SU-DHL-6 (cell line): ENCODE results near the gene CATSPERD.

ENCODE experiments used
- H2AFZ ChIP-seq: fragments of 200-600 bp; sonication (generic); 2 replicates; pipeline ENCODE4 v1.6.1; 2014; ENCODE audit warnings: low read depth, mild to moderate bottlenecking, moderate library complexity, mixed read lengths, antibody characterized with exemption, low read length; ENCODE audit not compliant: severe bottlenecking
- H3F3A ChIP-seq: fragments of 200-600 bp; shearing (Covaris generic); 2 replicates; pipeline ENCODE4 v1.6.0; 2016; ENCODE audit warnings: antibody characterized with exemption, mild to moderate bottlenecking; ENCODE audit not compliant: insufficient read depth
- H3K27ac ChIP-seq: fragments of 200-600 bp; sonication (generic); 2 replicates; pipeline ENCODE4 v1.5.1; 2016; ENCODE audit warnings: low read depth, mild to moderate bottlenecking, low read length, moderate library complexity, mixed read lengths
- H3K27me3 ChIP-seq: fragments of 200-600 bp; sonication (generic), shearing (Covaris generic); 2 replicates; pipeline ENCODE4 v1.6.0; 2014; ENCODE audit warnings: mild to moderate bottlenecking, low read length
- H3K36me3 ChIP-seq: fragments of 200-600 bp; sonication (generic); 2 replicates; pipeline ENCODE4 v1.6.1; 2014; ENCODE audit warnings: mild to moderate bottlenecking, low read length, mixed read lengths
- H3K4me2 ChIP-seq: fragments of 300-600, 200-600 bp; shearing (Covaris generic), sonication (generic); 2 replicates; pipeline ENCODE4 v1.6.0; 2014; ENCODE audit warnings: low read length, low read depth, mild to moderate bottlenecking; ENCODE audit not compliant: poor library complexity, severe bottlenecking
- H3K4me3 ChIP-seq: fragments of 200-600 bp; sonication (generic); 2 replicates; pipeline ENCODE4 v1.5.1; 2014; ENCODE audit warnings: antibody characterized with exemption, low read length, mild to moderate bottlenecking, mixed read lengths; ENCODE audit not compliant: insufficient read depth, poor library complexity, severe bottlenecking
- H3K79me2 ChIP-seq: fragments of 200-600 bp; sonication (generic); 2 replicates; pipeline ENCODE4 v1.6.1; 2014; ENCODE audit warnings: mild to moderate bottlenecking, low read length, moderate library complexity; ENCODE audit not compliant: insufficient read depth
- H3K9ac ChIP-seq: fragments of 200-600 bp; sonication (generic); 2 replicates; pipeline ENCODE4 v1.7.0; 2014; ENCODE audit warnings: mild to moderate bottlenecking, low read length
- H3K9me2 ChIP-seq: fragments of 200-600 bp; sonication (generic); replicated peaks from 2 replicates; pipeline ENCODE4 v1.6.1; 2014; ENCODE audit warnings: low read length; ENCODE audit not compliant: insufficient read depth
- H3K9me3 ChIP-seq: fragments of 200-600 bp; sonication (generic); 2 replicates; pipeline ENCODE4 v1.6.1; 2014; ENCODE audit warnings: low read length, mixed read lengths; ENCODE audit not compliant: insufficient read depth
- H4K20me1 ChIP-seq: fragments of 200-600 bp; sonication (generic); 2 replicates; pipeline ENCODE4 v1.6.1; 2014; ENCODE audit warnings: low read depth, mild to moderate bottlenecking, antibody characterized with exemption, low read length, moderate library complexity, mixed read lengths
- CTCF ChIP-seq: fragments of 200-600 bp; sonication (generic); IDR thresholded peaks from one replicate; pipeline ENCODE4 v1.5.1; 2017; ENCODE audit warnings: antibody characterized with exemption, mild to moderate bottlenecking, low read length, moderate library complexity; ENCODE audit not compliant: insufficient read depth, poor library complexity, severe bottlenecking
- EZH2phosphoT487 ChIP-seq: fragments of 200-600 bp; sonication (generic), shearing (Covaris generic); conservative IDR thresholded peaks from 2 replicates; pipeline ENCODE4 v1.6.1; 2018; ENCODE audit warnings: mild to moderate bottlenecking, antibody characterized with exemption, low read length, moderate library complexity, mixed read lengths

The CATSPERD gene

GRCh38 chr19:5806905-5807304 lies 86.5 kb downstream of the CATSPERD start:
- no peak for TF ChIP-seq CTCF
- TF ChIP-seq EZH2phosphoT487: no peak
- Histone ChIP-seq H3K4me2 (no peak overlapping the region), H3K9ac (no peak overlapping the region), H3K36me3 (no peaks in the 10 kb centered on the region), H2AFZ (no peak overlapping the region), H3K9me3 (no peaks in the 10 kb centered on the region), H3K79me2 (no peaks in the 10 kb centered on the region), H3K27ac (no peak overlapping the region), H3F3A (no peaks in the 10 kb centered on the region), H3K4me3 (no peak overlapping the region), H3K27me3 (no peaks in the 10 kb centered on the region), H3K9me2 (no peaks in the 10 kb centered on the region), H4K20me1 (no peaks in the 10 kb centered on the region)

DNA sequence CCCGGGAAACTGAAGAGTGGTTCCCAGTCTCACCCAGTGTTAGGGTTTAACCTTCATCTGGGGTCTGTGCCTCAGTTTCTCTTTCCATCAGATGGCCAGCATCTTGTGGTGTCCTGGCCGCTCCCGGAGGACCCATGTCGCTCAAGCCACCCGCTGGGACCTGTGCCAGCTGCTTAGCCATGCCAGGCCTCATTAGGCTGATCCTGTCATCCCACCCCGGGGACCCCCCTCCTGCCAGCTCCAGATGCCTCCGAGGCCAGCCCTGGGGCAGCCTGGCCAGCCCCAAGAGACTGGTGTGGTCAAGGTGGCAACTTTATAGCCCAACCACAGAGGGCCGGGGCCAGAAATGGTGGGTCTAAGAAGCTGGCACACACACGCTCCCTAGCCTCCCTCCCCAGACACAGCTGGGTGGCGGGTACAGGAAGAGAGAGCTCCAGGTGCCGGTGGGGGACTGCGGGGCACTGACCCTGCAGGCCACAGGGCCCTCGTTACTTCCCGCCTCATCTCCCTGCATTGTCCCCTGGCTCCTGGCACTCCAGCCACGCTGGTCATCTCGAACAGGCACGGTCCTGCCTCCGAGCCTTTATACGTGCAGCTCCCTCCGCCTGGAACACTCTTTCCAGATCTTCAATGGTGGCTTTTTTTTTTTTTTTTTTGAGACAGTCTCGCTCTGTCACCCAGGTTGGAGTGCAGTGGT lies 87.8 kb downstream of the CATSPERD start:
- Histone ChIP-seq H3K9me3 (no peaks in the 10 kb centered on the region), H4K20me1 (no peaks in the 10 kb centered on the region), H2AFZ (no peak overlapping the region), H3K9me2 (no peaks in the 10 kb centered on the region), H3K79me2 (no peaks in the 10 kb centered on the region), H3K4me2 (no peak overlapping the region), H3K9ac (no peak overlapping the region), H3K36me3 (no peaks in the 10 kb centered on the region), H3K27me3 (no peaks in the 10 kb centered on the region), H3K27ac (no peak overlapping the region), H3F3A (no peaks in the 10 kb centered on the region), H3K4me3 (no peak overlapping the region)
- TF ChIP-seq CTCF (no peak), EZH2phosphoT487 (no peak)

DNA sequence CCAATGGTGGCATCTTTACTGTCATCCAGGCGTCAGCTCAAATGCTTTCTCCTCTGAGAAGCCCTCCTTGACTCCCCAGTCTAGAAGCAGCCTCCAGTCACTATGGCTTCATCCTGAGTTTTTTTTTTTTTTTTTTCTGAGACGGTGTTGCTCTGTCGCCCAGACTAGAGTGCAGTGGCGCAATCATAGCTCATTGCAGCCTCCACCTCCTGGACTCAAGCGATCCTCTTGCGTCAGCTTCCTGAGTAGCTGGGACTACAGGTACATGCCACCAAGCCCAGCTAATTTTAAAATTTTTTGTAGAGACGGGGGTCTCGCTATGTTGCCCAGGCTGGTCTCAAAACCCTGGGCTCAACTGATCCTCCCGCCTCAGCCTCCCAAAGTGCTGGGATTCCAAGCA lies 88.6 kb downstream of the CATSPERD start:
- H3K79me2 ChIP-seq: no peaks in the 10 kb centered on the region
- no peak overlapping the region for H3K4me2 ChIP-seq
- no peaks in the 10 kb centered on the region for H3K9me2 ChIP-seq
- H3K27ac ChIP-seq: no peak overlapping the region
- H3F3A ChIP-seq: no peaks in the 10 kb centered on the region
- H3K9ac ChIP-seq: no peak overlapping the region
- no peak overlapping the region for H3K4me3 ChIP-seq
- no peak overlapping the region for H2AFZ ChIP-seq
- H4K20me1 ChIP-seq: no peaks in the 10 kb centered on the region
- no peaks in the 10 kb centered on the region for H3K36me3 ChIP-seq
- no peaks in the 10 kb centered on the region for H3K27me3 ChIP-seq
- TF ChIP-seq EZH2phosphoT487: no peak
- TF ChIP-seq CTCF: no peak
- no peaks in the 10 kb centered on the region for H3K9me3 ChIP-seq
